ENCODE results near the gene CFAP77. TPM values are rescaled to one million over a fixed set of nuclear protein-coding genes. Genes with fewer than 3 reads are reported as not detected.

CFAP77 gene
- total RNA-seq, 1 donor from 2014 or later = not detected

DNA sequence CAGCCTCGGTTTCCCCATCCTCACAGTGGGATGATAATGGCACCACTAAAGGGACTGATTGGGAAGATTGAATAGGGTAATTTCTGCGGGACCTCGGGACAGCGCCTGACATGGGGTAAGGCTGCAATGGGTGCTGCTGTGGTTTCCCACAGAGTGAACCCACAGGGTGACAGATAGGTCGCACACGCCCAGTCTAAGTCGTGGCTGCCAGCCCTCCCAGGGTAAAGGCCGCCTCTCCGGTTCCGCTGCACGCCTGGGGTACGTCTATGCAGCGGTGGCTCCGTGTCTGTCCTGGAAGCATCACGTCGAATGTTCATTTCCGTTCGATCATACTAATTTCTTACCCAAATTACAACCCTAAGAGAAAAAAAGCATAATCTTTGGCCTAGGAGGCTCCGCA, 631 bp downstream of the CFAP77 start:
- DNase-seq = no peak

DNA sequence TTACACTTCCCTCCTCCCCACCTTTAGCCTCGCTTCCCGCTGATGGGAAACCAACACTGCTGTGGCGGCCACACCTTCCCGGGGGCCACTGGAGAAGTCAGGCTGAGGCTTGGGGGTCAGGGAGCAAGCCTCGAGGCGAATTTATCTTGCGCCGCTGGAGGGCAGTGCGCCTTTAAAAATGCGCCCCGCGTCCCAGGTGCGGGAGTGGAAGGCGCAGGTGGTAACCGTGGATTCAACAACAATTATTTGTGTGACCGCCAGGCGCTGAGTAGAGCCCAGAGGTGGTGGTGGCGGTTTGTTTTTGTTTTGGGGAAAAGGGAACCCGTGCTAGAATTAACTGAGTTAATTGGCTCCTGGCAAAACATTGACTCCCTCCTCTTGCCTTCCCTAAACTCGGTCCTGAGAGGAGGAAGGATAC, 1.1 kb downstream of the CFAP77 start:
- no peak for DNase-seq

DNA sequence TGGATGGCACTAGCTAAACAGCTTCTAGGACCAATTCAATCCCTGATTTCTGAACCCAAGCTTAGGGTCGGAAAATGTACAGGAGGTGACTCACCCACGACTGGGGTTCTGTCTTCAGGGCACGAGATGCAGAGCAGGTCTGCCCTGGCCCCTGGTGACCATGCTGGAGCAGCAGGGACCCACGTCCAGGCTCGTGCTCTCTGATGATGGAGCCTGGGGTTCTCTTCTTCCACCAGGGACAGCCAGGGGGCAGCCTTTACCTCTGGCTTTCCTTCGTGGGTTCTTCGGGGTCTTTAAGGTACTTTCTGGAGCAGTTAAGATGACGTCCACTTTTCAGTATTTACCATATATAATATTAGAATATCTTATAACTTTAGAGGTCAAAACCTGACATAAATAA, 2.1 kb downstream of the CFAP77 start:
- no peak for DNase-seq

DNA sequence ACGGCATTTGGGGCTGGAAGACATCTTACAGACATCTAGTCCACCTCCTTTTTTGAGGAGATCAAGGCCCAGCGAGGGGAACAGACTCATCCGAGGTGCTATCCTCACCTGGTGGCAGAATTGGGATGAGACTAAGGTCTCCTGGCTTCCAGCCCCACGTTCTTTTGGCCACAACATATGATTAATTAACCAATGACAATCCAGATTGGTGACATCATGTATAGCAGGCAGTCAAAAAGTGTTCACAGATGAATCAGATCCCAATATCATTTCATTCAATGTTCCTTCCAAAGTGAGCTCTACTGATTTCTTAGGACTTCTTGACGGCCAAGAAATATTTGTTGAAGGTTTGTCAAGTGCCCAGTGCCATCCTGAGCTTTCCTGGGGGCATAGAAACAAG, 3.9 kb downstream of the CFAP77 start:
- no peak for DNase-seq

DNA sequence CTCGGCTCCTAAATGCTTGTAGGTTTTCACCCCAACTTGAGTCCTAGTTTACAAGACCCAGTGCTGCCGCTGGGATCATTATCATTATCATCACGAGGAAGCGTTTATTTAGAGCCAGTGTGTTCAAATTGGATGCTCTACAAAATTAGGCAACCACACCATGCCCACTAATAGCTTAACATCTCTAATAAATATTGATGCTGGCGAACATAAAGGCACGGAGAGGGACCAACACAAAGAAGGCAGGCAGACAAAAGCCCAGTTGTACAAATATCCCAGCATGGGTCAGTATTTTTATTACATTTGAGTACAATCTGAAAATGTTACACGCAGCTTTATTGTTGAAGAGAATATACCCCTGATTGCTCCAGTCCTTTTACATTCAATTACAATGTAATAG, 4.7 kb downstream of the CFAP77 start:
- DNase-seq = no peak

DNA sequence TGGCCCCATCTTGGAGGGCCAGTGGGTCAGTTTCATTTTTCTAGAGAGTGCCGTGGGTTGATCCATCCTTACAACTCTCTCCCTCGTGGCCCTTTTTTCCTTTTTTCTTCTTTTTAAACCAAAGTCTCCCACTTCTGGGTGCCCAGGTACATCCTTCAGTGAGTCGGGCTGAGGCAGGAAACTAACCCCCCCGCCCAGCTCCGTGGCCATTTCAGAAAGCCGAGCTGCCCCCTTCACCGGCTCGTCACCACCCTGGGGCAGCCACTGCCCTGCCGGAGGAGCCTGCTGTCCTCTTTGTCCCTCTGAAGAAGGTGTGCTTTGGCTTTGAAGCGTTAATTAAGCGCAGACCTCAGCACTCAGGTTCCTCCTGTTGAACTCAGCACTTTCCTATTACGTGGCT, 5.2 kb downstream of the CFAP77 start:
- no peak for DNase-seq

DNA sequence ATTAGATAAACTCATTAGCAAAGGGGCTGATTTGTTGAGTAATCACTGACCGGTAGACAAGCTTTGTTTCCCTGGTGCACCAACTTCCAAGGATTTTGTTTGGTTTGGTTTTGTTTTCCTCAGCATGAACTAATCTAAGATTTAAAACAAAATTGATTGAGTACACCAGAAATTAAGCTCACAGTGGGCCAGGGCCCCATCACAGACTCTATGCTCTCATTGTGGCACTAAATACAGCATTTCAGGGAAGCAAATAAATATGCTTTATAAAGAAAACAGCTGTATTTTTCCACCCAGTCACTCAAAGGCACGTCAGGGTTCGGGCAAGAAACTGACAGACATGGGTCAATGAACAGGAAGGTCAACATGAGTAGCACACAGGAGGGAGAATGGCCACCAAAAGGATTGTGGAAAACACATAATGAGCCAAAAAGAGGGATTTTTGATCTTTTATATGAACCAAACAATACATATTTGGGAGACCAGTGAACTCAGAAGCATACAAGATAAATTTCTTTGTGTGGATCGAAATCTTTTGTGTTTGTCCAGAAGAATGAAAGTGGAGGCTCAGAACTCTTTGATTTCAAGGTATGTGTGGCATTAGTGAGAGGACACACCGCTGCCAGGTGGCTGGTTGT, 8.8 kb downstream of the CFAP77 start:
- DNase-seq = no peak

DNA sequence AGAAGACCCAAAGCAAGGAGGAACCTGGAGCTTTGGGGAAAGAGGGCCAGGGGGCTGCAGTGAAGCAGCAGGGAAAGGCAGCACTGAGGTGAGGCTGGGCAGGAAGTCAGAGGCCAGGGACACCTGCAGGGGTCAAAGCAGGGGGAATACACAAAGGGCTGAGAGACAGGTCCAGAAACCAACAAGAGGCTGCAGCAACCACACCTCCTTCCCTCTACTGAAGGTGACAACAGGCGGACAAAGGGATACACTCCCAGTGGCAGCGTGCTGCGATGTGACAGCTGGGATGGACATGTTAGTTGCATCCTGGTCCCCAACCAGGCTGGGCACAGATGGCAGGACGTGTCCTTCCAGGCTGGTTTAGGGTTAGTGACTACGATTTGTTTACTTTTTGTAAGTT, 12.6 kb downstream of the CFAP77 start:
- no peak for DNase-seq

DNA sequence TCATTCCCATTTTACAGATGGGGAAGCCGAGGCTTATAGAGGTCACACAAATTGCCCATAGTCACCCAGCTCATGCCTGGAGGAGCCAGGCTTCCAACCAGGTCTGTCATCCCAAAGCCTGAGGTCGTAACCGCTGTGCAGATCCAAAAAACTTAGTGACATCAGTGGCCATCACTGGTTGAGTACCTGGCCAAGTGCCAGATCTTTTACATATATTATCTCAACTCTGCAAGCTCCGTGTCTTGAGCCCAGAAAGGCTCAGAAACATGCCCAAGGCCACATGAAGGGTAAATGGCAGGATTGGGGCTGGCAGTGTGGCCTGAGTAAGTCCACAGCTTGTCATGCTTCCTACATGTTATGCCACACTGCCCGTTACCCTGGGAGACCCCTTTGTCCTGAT, 13.5 kb downstream of the CFAP77 start:
- DNase-seq = no peak

DNA sequence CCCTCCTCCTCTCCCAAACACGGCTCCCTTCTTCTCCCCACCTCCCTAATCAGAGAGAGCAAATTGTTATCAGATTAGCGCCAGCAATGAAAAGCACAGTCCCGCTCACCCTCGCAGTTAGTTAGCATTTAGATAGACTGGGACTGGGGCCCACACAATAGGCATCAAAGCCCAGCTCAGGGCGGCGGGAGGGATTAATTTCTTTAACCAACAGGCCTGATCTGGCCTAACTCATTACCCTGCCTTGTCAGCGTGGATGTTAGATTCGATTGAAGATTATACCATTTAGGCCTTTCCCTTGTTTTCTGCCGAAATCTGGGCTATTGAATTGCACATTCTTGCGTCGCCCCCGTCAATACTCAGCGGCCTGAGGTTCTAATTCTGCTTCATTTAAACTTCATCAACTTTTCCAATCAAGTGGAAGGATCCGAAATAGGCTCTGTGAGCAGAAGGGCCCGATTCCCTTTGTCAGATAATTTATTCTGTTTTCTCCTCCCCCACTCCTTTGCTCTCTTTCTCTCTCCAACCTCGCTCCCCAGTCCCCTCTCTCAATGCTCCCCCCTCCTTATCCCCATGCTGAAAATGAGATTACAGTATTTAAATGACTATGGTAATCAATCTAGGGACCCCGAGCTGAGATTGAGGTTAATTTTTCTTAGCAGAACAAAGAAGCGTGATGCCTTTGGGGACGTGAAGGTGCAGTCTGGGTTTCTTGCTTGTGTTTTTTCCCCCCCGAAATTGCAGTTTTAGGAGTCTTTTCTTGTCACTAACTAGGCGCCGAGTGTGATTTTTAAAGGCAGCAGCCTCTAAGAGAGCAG, 15.1 kb downstream of the CFAP77 start:
- DNase-seq = no peak

DNA sequence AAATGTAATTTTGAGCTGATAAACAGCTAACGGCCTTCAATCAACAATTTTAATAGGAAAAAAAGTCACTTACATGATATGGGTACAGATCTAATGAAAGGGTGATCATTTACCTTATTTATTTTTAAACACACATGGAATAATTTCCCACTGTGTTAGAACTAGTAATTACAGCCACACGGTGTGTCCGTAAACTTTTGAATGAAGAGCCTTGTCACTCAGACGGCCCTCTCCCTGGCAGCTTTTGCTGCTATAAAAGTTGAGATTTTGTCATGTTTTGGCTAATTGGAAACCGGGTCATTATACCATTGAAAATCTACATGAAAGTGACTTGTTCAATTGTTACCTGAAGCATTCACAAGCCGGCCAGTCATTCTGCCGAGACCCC, 15.7 kb downstream of the CFAP77 start:
- no peak for DNase-seq

DNA sequence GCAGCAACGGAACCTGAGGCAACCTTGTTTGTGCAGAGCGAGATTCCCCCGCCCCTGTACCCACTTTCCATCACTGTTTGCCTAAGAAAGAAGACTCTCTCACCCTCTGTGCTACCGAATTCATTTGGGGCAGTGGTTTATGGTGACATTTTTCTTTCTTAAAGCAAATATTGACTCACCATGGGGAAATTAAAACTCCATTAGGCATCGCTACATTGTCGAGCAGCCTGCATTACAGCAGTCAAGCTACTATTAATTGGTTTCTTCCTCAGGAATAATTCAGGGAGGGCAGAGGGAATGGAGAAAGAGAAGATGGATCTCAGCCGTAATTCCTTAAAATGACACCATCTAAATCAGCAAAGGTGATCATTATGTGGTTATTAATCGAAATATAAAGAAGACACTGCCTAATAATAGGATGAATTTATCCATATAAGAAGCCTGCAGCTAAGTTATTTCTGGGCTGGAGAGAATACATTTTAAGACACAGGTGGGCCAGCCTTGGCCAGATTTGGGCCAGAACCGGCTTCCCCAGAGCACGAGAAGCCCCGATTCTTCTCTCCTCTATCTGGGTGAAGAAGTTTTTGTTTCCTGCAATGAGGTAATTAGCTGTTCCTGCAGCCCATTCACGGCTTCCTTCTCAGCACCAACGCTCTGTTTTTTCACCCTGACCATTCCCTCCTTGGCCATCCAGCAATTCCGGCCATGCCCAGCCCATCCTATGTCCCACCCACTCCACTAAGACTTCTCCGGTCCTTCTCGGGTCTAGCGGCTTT, 16.8 kb downstream of the CFAP77 start:
- DNase-seq = no peak

DNA sequence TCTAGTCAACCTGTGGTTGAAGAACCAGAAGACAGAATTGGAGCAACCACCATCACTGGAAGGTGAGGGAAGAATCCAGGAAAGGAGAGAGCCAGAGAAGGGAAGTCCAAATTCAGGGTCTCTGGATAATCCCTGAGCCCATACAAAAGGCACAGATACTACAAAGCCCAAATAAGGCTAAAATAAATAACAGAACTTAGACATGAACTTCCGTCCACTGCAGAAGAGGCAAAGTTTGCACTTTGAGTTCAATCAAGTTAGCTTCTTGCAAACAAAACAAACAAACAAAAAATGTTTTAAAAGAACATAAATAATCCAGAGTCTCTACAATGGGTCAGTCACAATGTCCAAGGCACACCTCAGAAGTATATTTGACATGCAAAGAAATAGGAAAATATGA, 21.0 kb downstream of the CFAP77 start:
- DNase-seq = no peak

DNA sequence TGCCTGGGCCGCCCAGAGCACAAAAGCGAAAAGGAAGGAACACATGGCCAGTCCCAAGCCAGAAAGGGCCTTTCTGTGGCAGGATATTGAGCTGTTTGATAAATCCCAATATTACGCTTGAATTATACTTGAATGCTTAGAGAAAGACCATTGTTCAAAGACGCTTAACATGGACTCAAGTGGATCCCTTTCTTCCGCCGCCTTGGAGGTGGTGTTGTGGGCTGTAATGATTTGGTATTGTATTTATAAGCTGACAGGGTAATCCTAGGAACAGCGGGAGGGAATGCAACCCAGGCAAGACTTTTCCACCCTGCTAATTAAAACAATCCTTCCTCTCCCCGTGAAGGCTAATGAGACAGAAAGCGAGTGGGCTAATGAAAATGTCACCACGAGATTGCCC, 24.9 kb downstream of the CFAP77 start:
- DNase-seq = no peak

DNA sequence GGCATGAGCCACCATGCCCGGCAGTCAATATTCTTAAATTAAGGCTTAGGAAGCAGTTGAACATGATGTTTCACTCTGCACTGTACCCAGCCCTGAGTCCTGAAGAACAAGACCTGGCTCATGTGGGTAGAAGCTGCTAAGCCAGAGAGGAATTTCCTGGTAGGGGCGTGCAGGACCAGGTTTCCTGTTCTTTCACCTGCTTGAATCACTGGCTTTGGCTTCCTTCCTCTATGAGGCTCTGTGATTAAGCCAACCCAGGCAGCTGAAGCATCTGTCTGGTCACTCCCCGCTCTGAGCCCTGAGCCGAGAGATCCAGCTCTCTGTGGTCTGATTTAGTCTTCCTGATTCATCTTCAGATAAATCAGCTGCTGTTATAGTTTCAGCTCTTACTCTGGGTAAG, 29.1 kb downstream of the CFAP77 start:
- DNase-seq = no peak

DNA sequence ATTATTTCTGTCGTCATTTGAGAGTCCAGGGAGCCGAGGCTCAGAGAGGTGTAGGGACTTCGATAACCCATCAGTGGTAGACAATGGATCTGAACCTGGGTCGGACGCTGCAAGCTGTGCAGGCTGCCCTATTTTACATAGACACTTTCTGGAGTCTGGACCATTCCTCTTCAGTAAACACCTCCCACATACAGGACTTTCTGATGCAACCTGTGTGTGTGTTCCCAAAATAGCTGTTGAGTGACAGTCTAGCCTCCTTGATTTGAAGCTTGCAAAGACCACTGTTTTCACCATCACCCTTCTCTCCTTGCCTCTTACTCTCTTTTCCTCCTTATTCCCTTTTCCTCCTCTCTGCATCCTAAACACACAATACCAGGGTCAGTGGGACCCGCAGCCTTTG, 30.7 kb downstream of the CFAP77 start:
- no peak for DNase-seq

DNA sequence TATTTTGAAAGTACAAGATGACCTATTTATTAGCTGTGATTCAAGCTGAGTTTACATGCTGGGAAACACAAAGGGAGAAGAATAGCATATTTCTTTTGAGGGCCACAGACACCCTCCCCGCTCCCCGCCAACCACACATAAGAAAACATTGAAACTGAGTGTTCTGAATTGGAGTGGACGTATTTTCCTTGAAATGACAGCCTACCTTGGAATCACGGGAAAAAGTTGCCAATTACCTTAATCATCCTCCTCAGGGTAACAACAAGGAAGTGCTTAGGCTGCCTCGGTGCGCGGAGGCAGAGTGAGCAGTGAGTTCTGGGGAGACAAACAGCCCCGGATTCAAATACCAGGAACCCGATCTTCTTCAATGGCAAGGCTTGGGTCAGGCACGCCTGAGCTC, 31.4 kb downstream of the CFAP77 start:
- DNase-seq = no peak

DNA sequence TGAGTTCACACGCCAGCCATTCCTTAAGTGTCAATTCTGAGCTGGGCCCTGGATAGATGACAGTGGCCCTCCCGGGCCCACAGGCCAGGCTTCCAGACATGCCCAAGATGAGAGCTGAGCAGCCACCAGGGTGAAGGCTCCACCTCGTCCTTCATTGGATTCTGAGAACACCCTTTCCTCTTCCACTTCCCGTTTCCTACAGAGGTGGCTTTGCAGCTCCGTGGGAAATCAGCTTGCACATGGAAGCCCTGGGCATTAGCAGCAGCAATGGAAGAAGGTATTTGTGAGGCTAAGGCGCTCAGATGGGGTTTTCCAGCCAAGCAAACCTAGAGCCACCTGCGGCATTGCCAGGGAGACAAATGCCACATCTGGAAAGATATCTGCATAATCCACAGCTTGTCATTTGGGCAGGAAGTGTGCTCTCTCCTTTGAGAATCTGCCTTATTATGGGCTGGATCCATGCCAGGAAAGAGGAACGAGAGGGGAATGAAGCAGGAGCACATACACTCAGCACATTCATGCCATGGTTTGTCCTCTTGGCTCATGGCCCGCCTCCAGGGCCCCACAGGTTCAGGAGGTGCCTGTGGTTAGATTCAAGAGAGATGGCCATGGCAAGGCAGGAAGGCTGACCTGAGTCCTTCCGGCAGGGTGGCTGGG, 34.1 kb downstream of the CFAP77 start:
- no peak for DNase-seq

DNA sequence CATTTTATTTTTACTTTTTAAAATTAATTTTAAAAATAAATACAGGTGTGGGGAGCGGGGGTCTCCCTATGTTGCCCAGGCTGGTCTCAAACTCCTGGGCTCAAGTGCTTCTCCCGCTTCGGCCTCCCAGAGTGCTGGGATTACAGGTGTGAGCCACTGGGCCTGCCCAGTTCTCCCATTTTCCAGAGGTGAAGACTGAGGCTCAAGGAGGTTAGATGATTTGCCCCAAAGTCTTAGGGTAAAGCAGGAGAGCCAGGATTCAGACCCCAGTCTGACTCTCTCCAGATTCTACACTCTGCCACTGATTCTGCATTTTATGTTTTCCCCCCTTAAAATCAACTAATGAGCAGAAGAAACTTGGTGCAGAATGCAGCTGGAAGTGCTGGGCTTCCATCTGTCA, 36.9 kb downstream of the CFAP77 start:
- DNase-seq = no peak

DNA sequence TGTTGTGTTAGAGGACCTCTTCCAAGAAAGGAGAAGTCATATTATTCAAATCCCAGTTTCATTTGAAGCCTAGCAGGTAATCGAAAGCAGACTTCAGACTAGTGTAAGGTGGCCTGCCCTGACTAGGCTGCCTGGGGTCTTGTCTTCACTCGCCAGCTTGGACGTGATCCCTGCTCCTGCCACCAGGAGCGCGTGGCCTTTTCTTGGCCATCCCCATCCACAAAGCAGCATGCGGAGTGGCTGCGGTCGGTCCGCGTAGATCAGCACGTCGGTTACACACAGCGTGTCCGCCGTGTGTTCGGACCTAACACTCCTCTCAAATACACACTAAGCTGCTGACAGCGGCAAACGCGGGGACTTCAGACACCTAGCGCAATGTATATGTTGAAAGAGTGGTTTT, 37.3 kb downstream of the CFAP77 start:
- DNase-seq = no peak

DNA sequence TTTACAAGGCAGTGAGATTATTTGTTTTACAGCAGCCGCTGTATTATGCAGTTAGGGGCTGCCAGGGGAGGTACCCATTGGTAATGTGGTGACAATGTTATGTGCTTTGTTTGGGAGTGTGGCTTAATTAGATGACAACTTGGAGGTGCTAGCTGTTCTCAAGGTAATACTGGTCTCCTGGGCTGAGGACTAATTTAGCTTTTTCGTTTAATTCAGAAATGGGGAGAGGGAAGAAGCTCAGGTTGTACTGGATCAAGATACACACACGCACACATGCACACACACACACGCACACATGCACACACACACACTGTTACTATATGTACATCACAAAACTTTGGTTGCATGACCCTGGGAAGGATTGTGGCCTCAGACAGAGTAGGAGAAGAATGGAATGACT, 37.9 kb downstream of the CFAP77 start:
- DNase-seq = no peak

DNA sequence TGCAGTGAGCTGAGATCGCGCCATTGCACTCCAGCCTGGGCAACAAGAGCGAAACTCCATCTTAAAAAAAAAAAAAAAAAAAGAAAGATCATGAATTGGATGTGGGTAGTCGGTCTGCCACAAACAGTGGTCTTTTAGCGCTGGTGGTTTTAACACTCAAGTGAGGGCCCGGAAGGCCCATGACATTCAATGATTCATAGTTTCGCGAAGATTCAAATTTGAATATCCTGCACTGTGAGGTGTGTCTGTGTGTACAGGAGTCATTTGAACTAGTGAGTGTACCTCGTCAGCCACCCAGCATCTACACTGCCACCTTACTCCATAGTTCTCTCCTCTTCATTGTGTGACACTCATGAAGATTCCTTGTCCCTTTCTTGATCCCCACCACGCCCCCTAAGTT, 41.3 kb downstream of the CFAP77 start:
- no peak for DNase-seq

DNA sequence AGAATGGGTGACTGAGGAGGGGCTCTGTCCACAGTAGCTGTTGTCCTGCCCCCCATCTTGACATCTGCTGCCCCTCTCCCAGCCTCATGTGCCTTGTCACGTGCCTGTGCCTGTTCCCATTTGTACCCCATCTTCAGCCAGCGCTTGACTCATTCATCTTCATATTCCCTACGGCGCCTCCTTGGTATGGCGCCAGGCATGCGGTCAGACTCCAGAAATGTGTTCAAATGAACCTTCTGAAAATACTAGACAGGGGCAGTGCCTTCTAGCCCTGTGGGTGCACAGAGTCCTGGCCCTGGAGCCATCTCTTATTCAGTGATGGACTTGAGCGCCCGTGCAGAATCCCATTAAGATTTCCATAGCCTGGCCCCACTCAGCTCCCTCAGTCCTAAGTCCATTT, 46.2 kb downstream of the CFAP77 start:
- no peak for DNase-seq
